ENCODE measurements around the gene CFDP1. TPM values are rescaled to one million over a fixed set of nuclear protein-coding genes. Genes with fewer than 3 reads are reported as not detected.
"Not testable (repeated sequence)": the region's sequence is repeated elsewhere in the genome, so short reads cannot be mapped to it uniquely, and the experiment has no call there.

Gene CFDP1
- polyA plus RNA-seq, 1 donor, result 167 TPM

- no peak for DNase-seq
These were observed 28.3 kb upstream of the CFDP1 start for GRCh38 chr16:75461575-75461974.

GRCh38 chr16:75460446-75460845 lies 27.1 kb upstream of the CFDP1 start:
- DNase-seq, result no peak

GRCh38 chr16:75459691-75460090 lies 26.4 kb upstream of the CFDP1 start:
- DNase-seq, result no peak

GRCh38 chr16:75458439-75458838 lies 25.1 kb upstream of the CFDP1 start:
- no peak for DNase-seq

GRCh38 chr16:75458029-75458428 lies 24.7 kb upstream of the CFDP1 start:
- DNase-seq, result no peak

- DNase-seq, result no peak
These were observed 24.2 kb upstream of the CFDP1 start for GRCh38 chr16:75457485-75458021.

- no peak for DNase-seq
These were observed 23.7 kb upstream of the CFDP1 start for GRCh38 chr16:75456971-75457370.

- DNase-seq, result not testable (repeated sequence)
These were observed 23.2 kb upstream of the CFDP1 start for GRCh38 chr16:75456486-75456885.

GRCh38 chr16:75455677-75456076 lies 22.4 kb upstream of the CFDP1 start:
- DNase-seq, result no peak

- no peak for DNase-seq
These were observed 19.3 kb upstream of the CFDP1 start for GRCh38 chr16:75452464-75453190.

- DNase-seq, result no peak
These were observed 13.1 kb upstream of the CFDP1 start for GRCh38 chr16:75446416-75446815.

GRCh38 chr16:75445298-75445697 lies 12.0 kb upstream of the CFDP1 start:
- no peak for DNase-seq

GRCh38 chr16:75443298-75443697 lies 10.0 kb upstream of the CFDP1 start:
- no peak for DNase-seq

GRCh38 chr16:75433732-75434413 lies 570 bp upstream of the CFDP1 start:
- peak; percentile 85 for DNase-seq

GRCh38 chr16:75429621-75430403 lies 3.5 kb downstream of the CFDP1 start:
- no peak for DNase-seq

- not testable (repeated sequence) for DNase-seq
These were observed 6.8 kb downstream of the CFDP1 start for GRCh38 chr16:75426524-75426923.

- DNase-seq, result not testable (repeated sequence)
These were observed 9.1 kb downstream of the CFDP1 start for GRCh38 chr16:75424105-75424762.

- no peak for DNase-seq
These were observed 9.6 kb downstream of the CFDP1 start for GRCh38 chr16:75423723-75424104.

GRCh38 chr16:75421820-75422126 lies 11.5 kb downstream of the CFDP1 start:
- no peak for DNase-seq

- DNase-seq, result peak; percentile 53
These were observed 12.1 kb downstream of the CFDP1 start for GRCh38 chr16:75420987-75421819.

- DNase-seq, result no peak
These were observed 16.3 kb downstream of the CFDP1 start for GRCh38 chr16:75416904-75417565.
